NCI-H82 treated with DMSO at 0.1 percent for 48 hours (cell line): ENCODE measurements around the gene DRICH1.
A peak's percentile ranks its signal among the peaks of the same experiment; 100 is the strongest.
"Not testable (repeated sequence)": the region's sequence is repeated elsewhere in the genome, so short reads cannot be mapped to it uniquely, and the experiment has no call there.

ENCODE experiments used
- DNase-seq: peaks from one replicate; lab custom pipeline; 2025; ENCODE audit not compliant: unreplicated experiment; lab: John Stamatoyannopoulos, UW

Gene DRICH1

DNA sequence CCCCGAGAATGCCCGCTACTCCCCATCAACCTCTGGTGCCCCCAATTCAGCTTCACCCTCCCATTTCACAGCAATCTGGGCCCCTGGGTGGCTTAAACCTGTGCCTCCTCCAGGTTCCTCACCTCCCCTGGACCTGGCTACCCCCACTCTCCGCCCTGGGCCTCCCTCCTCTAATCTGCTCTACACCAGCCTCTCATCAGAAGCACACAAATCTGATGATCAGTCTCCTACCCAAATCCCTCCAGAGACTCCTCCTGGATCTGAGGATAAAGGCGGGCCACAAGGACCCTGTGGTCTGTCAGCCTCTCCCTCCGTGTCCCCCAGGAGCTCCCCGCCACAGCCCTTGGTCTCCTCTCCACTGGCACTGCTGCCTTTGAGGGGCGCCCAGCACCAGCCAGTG lies 28.9 kb downstream of the DRICH1 start:
- no peak for DNase-seq

DNA sequence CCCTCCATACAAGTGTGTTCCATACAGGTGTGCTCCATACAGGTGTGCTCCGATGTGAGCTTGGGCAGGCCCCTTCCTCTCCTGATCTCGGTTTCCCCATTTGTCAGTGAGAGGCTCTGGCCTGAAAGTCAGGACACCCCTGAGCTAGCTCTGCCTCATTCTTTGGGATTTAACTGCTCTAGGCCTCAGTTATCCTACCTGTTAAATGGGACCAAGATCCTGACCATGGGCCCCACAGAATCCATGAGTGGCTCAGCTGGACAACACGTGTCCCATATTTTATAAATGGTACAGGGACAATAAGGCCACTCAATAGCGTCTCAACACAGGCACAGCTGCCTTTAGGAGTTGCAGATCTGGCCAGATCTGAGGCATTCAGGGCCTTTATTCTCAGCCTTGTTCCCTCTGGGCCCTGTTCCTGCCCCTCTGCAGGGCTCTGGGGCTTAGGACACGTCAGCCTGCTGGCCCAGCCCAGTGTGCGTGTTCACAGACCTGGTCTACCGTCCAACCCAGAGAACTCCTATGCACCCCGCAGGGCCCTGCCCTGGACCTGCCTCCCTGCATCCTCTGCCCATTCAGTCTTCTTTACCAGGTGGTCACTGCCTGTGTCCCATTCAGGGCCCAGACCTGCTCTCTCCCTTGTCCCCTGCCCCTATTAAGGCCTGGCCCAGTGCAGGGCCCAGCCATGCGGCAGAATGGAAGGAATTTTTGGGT lies 33.2 kb downstream of the DRICH1 start:
- no peak for DNase-seq

DNA sequence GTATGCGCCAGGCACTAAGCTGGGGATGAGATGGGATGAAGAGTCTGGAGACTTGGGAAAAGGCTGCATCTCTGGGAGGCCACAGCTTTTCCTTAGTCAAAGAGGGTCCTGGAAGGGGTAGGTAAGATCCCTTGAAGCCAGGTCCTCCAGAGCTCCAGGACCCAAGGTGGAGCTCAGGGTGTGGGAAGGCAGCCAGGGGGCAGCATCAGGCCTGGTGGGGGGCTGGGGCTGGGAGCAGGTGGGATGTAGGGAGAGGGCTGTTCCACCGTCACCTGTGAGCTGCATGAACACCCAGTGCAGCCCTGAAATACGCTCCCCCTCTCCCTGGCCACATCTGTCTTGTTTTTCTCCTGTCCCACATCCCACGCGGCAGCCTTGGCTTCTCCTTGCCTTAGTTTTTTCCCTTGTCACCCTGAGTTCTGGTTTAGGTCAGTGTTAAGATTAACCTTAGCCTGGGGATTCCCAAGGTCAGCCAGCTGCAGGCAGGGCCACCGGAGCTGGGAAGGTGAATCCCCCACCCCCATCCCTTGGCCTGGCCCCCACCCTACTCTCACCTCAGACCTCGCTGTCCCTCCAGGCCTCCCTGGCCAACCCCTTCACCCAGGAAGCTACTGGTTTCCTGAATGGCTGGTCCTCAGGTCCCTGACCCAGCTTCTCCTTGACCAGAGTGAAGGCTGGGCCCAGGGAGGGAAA lies 34.4 kb downstream of the DRICH1 start:
- not testable (repeated sequence) for DNase-seq

DNA sequence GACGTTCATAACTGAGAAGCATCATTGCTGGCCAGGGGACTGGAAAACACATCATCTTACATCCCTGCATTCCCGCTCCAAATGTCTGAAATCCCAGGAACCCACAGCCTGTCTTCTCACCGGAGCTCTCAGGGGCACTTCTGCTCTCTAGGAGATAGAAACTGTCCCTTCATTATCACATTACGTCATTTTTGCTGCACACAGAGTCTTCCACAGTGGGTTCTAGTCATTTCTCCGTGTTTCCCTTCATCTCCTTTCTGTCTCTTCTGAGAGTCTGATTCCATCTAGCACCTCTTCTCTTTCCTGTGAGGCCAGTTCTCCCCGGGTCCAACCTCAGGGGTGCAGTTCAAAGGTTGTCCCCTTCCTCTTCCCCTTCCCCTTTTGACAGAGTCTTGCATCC lies 36.2 kb downstream of the DRICH1 start:
- DNase-seq = not testable (repeated sequence)

DNA sequence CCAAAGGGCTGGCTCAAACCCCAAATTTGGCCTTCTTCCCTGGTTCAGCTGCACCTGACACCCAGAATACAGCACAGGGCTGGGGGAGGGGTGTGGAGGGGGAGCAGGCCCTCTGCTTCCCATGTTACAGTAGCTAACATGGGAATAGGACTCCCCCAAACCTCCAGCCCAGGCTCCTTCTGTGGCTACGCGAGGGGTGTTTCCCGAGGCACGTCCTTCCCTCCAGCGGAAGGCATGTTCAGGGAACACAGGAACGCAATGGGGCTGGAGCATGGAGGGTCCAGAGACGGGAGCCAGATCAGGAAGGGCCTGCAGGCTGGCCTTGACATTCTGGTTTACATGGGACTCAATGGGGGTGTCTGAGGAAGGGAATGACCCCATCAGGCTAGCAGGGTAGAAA lies 40.3 kb downstream of the DRICH1 start:
- no peak for DNase-seq

DNA sequence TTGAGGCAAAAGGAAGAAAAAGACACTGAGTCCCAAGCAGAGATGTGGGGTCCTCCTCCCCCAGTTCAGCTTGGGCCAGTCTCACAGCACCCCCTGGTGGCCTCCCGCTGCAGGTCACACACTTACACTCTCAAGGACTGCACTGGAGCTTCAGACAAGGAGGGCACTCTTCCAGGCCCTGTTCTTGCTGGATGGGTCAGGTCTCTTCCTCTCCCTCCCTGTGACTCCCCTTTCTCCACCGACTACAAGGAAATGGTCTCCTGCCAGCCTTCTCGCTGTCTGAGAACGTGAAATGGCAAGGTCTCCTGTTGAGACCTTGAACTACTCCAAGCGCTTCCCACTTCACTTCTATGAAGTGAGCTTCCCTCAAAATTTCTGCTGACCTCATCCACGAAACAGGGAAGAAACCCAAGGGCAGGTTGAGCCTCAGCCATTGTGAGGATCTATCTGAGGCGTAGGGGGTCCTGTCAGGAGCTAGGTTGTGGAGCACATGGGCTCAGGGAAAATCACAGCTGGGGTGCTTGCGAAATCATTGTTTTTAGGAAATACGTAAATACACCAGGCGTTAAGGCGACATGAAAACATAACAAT lies 40.8 kb downstream of the DRICH1 start:
- peak; percentile 27 for DNase-seq

DNA sequence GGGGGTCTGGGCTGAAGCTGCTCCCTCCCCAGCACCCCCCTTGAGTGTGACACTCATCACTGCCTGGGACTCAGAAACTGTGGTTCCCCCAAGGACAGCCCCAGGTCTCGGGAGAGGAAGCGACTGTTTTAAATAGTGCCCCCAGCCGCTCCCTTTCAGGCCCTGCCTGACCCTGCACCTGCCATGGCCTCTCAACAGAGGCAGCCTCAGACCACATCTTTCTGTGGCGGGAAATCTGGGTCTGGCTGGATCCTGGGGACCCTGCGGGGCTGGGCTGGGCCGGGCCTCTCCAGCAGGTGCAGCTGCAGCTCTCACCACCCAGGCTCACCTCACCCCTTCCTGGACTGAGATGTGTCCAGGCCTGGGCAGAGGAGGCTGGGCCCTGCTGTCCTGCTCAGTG lies 48.3 kb downstream of the DRICH1 start:
- no peak for DNase-seq

DNA sequence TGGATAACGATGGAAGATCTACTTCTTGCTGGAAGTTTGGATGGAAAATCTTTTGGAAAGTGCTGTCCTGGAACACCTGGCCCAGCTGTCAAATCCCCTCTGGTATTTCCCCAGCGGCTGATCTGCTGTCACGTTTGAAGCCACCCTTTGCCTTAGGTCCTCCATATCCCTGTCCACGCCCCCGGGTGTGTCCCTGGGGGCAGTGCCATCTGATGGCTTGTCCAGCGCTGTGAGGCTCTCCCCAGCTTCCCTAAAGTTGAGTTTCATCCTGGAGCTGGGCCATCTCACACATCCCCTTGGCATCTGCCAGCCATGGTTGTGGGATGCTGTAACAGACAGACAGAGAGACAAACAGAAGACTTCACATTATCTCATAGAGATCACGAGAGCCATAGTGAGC lies 49.0 kb downstream of the DRICH1 start:
- DNase-seq = no peak

DNA sequence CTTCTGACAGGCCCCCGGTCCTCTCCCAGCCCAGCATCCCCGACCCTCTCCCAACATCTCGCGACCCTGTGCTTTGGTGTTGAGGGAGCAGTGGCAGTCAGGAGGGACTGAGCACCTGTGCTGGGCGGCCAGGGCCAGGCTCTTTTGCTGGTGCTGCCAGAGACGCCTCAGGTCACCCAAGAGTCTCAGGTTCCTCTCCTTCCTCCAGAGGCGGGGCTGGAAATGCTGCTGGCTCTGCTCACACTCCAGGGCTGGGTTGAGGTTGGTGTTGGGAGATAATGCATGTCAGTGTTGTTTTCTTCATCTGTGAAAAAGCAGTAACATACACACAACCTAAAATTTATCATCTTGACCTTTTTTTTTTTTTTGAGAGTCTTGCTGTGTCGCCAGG lies 50.9 kb downstream of the DRICH1 start:
- DNase-seq = no peak

DNA sequence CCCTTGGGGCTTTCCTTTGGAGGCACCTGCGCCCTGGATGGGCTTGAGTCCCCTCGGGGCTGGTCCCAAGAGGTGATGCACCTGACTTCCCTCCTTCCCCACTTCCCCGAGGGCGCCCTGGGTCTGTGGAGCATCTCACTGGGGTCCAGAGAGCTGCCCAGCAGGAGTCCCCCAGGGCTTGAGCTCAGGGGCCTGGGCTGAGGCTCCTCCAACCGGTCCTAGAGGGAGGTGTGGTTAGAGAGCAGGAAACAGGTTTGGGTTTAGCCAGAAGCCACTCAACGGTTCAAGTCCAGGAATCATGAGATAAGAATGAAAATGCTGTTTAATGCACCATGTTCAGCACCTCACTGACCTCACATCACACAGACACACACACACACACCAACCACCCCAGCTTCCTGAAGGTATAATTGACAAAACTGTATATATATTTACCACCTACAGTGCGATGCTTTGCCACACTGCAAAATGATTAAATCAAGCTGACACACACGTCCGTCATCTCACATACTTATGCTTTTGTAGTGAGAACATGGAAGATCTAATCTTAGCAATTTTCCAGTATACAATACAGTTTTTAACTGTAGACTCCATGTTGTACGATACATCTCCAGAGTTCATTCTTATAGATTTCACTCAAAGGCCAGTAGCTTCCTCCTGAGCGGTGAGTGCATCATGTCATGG lies 51.4 kb downstream of the DRICH1 start:
- DNase-seq = no peak

DNA sequence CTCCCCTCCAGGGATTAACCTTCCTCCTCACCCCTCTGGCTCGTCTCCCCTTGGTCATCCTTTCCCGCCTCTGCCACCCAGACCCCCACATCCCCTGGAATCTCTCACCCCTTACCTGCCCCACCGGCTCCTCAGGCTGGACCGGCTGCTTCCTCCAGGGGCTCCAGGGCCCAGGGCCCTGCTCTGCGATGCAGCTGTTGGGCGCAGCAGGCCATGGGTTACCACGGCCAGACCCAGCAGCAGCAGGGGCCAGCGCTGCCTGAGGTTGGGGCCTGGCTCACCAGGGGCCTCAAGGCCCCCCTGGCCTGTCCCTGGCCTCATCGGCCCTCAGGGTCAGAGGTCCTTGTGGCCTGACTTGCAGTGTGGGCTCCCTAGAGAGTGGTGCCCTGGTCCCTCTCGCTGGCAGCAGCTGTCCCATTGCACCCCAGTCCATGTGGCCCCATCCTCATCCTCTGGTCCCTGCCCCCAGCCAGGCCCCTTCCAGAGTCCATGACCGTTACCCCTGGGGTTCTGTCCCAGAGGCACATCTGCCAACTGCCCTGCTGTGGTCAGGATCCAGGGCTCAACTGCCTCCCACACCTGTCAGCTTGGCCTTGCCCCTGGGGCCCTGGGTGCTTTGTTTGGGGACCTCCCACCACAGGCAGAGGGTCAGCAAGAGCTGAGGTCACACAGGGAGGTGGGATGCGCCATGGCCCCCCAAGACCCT lies 52.1 kb downstream of the DRICH1 start, which contains the start of gene IGLL1:
TSS of gene IGLL1 (minus strand) at position 421 of the 706 bp plus-strand sequence. CDS start at position 321, 100 bp downstream.
- no peak for DNase-seq

DNA sequence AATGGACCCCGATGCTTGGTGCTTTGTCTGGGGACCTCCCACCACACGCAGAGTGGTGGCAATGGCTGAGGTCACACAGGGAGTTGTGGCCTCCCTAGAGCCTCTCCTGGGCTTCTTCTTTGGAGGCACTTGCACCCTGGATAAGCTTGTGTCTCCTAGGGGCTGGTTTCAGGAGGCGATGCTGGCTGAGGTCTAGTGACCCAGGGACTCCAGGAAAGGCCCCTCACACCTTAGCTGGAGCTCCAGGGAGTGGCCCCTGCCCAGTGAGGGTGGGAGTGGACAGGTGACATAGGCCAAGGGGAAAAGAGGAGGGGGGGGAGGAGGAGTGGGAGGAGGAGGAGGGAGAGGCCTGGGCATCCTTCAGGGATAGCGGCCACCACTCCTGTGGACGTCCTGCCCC lies 52.8 kb downstream of the DRICH1 start:
- DNase-seq = no peak

DNA sequence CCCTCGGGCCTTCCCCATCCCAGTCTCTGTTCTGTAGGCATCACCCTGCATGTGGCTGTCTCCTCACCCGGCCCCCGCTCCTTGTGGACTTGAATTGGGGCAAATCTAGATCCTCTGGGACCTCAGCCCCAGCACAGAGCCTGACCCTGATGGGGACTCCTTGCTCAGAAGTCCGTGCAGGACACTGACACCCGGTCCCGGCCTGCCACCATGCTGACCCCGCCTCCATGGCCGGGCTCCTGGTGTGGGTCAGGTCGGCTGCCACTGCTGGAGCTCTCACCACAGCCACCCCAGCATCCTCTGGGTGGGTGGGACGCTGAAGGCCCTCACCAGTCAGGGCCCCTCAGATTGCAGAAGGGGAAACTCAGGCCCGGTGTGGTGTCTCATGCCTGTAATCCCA lies 53.8 kb downstream of the DRICH1 start:
- DNase-seq = no peak

DNA sequence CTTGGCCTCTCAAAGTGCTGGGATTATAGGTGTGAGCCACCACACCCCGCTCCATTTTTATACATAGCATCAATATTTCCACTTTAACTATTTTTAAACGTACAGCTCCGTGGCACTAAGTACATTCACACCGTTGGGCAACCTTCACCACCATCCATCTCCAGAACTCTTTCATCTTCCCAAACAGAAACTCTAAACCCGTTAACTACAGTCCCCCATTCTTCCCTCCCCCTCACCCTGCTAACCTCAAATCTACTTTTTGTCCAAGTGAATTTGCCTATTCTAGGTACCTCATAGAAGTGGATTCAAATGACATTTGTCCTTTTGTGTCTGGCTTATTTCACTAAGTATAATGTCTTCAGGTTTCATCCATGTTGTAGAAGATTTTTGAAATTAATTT lies 55.4 kb downstream of the DRICH1 start:
- DNase-seq = no peak

DNA sequence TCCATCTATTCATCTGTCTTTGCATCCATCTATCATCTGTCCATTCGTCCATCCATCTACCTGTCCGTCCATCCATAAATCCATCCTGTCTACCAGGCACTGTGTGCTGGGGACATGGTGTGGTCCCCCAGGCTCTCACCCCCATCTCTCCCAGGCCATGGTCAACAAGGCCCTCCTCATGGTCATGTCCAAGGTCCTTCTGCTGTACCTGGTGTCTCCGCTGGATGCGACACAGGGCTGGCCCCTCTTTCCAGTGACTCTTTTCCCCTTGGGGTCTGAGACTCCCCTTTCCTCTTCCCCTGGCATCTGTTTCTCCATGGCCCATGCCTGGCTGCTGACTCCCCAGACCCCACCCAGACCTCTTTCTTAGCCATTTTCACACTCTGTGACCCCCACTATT lies 56.5 kb downstream of the DRICH1 start:
- no peak for DNase-seq

DNA sequence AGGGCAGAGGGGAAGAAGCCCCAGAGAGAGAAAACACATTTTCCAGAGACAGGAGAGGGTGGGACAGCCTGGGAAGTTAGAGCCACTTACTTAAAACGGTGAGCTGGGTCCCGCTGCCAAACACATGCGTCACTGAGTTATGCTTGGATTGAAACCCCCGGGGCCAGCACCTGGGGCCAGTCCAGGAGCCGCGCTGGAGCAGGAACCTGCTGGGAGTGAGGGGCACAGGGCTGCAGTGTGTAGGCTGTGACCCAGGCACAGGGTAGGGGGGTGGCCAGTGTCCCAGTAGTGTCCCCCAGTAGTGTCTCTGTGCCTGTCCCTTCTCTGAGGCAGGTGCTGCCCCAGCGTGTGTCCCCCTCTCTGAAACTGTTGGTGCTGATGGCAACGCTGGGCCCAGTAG lies 57.2 kb downstream of the DRICH1 start:
- no peak for DNase-seq

DNA sequence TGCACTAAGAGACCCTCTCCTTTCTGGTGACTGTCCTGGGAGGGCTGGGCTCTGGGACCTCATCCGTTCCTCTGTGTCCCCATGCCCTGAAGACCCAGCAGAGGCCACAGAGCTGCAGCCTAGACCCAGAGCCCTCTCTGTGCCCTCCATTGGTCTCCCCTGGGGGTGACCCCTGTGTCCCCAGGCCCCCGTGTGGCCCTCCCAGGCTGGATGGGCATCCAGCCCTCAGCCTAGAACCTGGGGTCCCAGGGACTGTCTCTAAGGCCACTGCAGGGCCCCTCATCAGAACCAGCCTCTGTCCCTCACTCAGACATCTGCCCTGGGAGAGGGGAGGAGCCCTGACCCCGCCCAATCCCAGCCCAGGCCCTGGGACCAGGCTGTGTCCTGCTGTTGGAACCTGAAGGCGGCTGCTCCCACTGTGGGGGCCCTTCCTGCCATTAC lies 57.7 kb downstream of the DRICH1 start:
- no peak for DNase-seq

DNA sequence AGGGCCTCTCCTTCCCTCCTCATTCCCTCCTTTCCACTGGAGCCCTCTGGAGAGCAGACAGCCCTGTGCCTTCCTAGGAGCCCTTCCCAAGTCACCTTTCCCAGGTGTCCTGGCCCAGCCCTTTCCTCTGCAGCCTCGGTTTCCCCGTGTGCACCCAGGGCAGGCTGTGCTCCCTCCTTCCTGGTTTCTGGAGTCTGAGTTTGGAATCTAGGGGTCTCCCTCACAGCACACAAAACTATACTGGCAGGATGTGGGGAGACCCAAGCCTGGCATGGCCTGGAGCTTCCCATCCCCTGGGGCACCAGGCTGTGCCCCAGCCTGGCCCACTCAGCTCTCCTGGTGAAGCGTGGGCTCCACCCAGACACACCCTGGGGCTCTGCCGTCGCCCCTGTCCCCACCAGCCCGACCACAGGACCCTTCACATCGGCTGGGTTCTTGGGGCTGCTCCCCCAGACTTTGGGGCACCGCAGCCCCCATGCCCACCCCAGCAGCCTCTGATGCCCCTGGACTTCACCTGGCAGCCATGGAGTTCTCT lies 58.4 kb downstream of the DRICH1 start:
- not testable (repeated sequence) for DNase-seq

DNA sequence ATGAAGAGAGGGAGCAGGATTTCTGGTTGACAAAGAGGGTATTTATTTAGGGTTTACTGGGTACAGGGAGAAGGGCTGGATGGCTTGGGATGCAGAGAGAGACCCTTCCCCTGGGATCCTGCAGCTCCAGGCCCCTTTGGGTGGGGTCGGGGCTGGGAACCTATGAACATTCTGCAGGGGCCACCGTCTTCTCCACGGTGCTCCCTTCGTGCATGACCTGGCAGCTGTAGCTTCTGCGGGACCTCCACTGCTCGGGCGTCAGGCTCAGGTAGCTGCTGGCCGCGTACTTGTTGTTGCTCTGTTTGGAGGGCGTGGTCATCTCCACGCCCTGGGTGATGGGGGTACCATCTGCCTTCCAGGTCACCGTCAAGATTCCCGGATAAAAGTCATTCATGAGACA lies 59.0 kb downstream of the DRICH1 start:
- not testable (repeated sequence) for DNase-seq

DNA sequence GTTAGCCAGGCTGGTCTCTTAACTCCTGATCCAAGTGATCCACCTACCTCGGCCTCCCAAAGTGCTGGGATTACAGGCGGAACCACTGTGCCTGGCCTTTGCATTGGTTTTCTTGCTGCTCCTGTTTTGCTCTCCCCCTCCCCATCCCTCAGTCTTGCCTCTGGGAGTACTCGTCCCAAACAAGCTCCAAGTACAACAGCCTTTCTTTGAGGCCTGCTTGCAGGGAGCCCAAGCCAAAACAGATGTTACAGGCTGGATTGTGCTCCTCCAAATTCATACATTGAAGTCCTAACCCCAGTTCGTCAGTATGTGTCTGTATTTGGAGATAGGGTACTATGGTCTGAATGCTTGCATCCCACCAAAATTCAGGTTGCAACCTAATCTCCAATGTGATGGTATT lies 60.6 kb downstream of the DRICH1 start:
- DNase-seq = no peak

DNA sequence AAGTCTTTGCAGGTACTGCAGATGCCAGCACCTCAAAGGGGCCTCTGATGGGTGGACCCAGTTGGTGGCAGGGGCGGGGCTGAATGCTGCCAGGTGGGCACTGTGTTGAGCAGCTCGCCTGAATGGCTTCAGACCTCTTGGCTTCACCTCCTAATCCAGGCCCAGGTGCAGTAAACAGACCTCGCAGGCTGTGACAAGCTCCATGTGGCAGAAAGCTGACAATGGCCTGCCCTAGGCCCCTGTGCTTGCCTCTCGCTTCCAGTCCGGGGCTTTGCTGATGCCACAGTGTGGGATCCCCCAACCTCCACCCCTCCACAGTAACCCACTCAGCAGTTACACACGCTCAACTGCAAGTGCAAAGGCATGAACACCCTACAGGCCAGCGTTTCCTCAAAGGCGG lies 61.4 kb downstream of the DRICH1 start:
- no peak for DNase-seq
